ENCODE results near the gene HTR4.
"Not testable (repeated sequence)": the region's sequence is repeated elsewhere in the genome, so short reads cannot be mapped to it uniquely, and the experiment has no call there.

Gene HTR4

GRCh38 chr5:148468746-148469145 lies 185.6 kb downstream of the HTR4 start:
- DNase-seq, result not testable (repeated sequence)

- DNase-seq, result no peak
Observed at GRCh38 chr5:148467958-148468357, 186.4 kb downstream of the HTR4 start.

GRCh38 chr5:148466236-148466580 lies 188.1 kb downstream of the HTR4 start:
- no peak for DNase-seq

GRCh38 chr5:148465381-148466235 lies 188.7 kb downstream of the HTR4 start:
- DNase-seq, result no peak

GRCh38 chr5:148459669-148460068 lies 194.7 kb downstream of the HTR4 start:
- DNase-seq, result no peak

GRCh38 chr5:148458036-148458888 lies 196.1 kb downstream of the HTR4 start:
- DNase-seq, result no peak

GRCh38 chr5:148457183-148457620 lies 197.1 kb downstream of the HTR4 start:
- DNase-seq, result peak in 1 of 2 donors; percentile 12

GRCh38 chr5:148455185-148455584 lies 199.1 kb downstream of the HTR4 start:
- DNase-seq, result no peak

- DNase-seq, result no peak
Observed at GRCh38 chr5:148454576-148454975, 199.8 kb downstream of the HTR4 start.

GRCh38 chr5:148452499-148453193 lies 201.7 kb downstream of the HTR4 start:
- DNase-seq, result no peak

- no peak for DNase-seq
Observed at GRCh38 chr5:148446611-148447010, 207.7 kb downstream of the HTR4 start.

- DNase-seq, result no peak
Observed at GRCh38 chr5:148445578-148445977, 208.7 kb downstream of the HTR4 start.

GRCh38 chr5:148443998-148444397 lies 210.3 kb downstream of the HTR4 start:
- DNase-seq, result peak; percentile 24 to 58

GRCh38 chr5:148443241-148443640 lies 211.1 kb downstream of the HTR4 start:
- no peak for DNase-seq

- DNase-seq, result no peak
Observed at GRCh38 chr5:148438933-148439332, 215.4 kb downstream of the HTR4 start.

- DNase-seq, result no peak
Observed at GRCh38 chr5:148437249-148437648, 217.1 kb downstream of the HTR4 start.

- no peak for DNase-seq
Observed at GRCh38 chr5:148436029-148436428, 218.3 kb downstream of the HTR4 start.

GRCh38 chr5:148433826-148434225 lies 220.5 kb downstream of the HTR4 start:
- DNase-seq, result no peak
